HG02885 (cell line): ENCODE results near the gene PLEKHO2.

ENCODE experiments used
- ATAC-seq: cut with Tn5 transposase; IDR thresholded peaks from one replicate; pipeline ENCODE4 v1.9.1; 2021; ENCODE audit warnings: mild to moderate bottlenecking; ENCODE audit not compliant: unreplicated experiment, poor library complexity

Gene PLEKHO2

DNA sequence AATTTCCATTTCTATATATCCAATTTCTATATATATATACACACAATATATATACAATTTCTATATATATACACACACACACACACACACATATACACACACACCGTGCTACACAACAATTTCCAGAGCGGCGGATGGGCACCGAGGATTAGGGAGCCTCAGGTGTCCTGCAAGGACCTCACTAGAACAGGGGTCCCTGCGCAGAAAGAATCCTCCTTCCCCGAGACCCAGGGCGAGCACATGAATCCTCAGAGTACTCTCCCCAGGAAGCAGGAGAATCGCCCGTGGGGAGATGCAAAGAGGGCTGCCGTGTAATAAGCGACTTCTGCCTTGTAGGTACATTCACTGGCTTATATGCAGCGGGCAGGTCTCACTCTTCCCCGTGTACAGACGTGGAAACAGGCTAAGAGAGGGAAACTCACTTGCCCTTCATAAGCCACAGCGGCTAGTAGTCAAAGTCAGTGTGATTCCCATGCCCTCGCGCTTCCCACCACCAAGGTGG, 16.7 kb upstream of the PLEKHO2 start:
- no peak for ATAC-seq

DNA sequence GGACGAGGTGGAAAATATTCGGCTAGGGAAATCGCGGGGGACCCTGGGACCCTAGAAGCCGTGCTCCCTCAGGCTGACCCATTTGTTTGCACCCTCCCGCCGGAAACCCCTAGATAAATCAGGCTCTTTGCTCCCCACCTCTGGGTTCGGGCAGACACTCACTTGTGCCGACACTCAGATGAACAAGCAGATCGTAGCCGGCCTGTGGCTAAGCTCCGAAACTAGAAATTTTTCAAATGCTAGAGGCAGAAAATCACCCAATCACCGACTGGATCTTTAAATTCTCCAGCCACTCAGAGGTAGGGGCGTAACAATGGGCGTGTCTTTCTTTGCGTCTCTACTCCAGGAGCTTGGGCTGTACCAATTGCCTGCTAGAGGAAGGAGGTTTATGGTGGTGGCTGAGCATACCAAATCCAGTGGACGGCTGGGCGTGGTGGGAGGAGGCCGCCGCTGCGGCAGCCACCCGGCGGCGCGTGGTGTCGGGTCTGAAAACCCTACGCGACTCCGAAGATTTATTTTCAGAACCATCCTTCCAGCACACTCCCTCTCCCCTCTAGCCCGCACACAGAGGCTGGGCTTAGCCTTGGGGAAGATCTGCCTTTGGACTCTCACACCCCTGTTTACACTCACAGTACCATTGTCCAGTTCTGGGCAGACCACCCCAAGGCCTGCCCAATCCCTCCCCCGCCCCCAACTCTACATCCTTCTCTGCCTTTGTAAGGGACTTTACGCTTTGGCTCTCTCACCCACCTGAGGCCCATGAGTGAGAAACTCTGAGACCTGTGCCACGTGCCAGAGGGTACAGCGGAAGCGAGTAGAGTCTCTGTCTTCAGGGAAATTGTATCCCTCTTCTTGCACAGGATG, 16.1 kb upstream of the PLEKHO2 start, which contains the start of gene PIF1:
TSS of gene PIF1 (minus strand) at position 217 of the 864 bp plus-strand sequence. CDS start 1,312 bp downstream, outside the sequence.
- ATAC-seq, result peak; percentile 92

DNA sequence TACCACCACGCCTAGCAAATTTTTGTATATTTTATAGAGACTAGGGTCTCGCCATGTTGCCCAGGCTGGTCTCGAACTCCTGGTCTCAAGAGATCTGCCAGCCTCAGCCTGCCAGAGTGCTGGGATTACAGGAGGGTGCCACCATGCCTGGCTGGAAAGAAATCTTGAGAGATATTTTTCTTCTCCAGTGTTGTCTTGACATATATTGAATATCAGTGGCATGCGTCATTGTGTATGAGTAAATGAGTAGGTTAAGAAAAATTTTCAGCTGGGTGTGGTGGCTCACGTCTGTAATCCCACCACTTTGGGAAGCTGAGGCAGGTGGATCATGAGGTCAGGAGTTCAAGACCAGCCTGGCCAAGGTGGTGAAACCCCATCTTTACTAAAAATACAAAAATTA, 12.7 kb upstream of the PLEKHO2 start:
- ATAC-seq, result no peak

- no peak for ATAC-seq
Measured at GRCh38 chr15:64833690-64834089, 8.0 kb upstream of the PLEKHO2 start.

DNA sequence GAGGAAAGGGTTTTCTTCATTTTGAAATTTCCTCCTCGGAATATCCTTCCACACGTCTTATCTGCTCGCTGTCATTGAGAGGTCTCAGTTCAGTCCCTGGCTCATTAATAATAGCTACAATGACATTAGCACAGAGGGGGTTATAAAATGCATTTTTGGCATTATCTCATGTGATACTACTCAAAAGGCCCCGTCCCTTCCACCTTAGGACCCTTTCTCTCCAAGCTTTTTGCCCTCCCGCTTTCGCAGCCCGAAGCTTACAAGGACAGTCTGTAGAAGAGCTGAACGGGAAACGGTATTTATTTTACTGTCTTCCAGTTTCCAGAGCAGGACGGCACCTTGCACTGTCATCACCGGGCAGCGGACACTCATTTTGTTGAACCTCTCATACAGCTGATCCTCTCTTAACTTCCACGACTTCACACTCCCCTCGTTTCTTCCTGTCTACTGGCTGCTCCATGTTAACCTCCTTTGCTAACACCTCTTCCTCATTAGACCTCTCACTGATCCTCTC, 5.6 kb upstream of the PLEKHO2 start:
- no peak for ATAC-seq

- ATAC-seq, result no peak
Measured at GRCh38 chr15:64837502-64837901, 4.2 kb upstream of the PLEKHO2 start.

- ATAC-seq, result no peak
Measured at GRCh38 chr15:64841060-64841343, 713 bp upstream of the PLEKHO2 start.

- ATAC-seq, result no peak
Measured at GRCh38 chr15:64842096-64842939, 603 bp downstream of the PLEKHO2 start.

- no peak for ATAC-seq
Measured at GRCh38 chr15:64842986-64843561, 1.4 kb downstream of the PLEKHO2 start.

- ATAC-seq, result no peak
Measured at GRCh38 chr15:64843991-64844390, 2.3 kb downstream of the PLEKHO2 start.

GRCh38 chr15:64844576-64845145, 2.9 kb downstream of the PLEKHO2 start:
- ATAC-seq, result no peak

DNA sequence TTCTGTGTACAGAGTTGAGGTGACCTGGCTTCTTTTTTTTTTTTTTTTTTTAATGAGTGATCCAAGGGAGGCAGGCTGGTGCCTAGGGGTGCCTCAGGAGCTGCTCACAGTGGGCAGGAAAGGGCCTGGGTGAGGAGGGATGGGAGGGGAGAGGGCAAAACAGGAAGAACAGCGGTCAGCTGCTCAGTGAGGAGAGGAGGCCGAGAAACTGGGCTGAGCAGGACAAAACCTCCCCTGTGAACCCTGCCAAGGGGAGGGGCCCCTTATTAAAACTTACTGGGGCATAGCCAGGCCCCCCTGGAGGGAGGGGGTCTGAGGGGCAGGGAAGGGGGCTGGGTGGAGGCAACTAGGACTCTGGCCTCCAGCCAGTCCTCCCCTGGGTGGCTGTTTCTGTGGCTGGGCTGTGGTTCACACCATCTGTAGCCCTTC, 3.5 kb downstream of the PLEKHO2 start:
- ATAC-seq, result no peak

- no peak for ATAC-seq
Measured at GRCh38 chr15:64845831-64846595, 4.3 kb downstream of the PLEKHO2 start.

GRCh38 chr15:64847016-64847415, 5.3 kb downstream of the PLEKHO2 start:
- ATAC-seq, result no peak

DNA sequence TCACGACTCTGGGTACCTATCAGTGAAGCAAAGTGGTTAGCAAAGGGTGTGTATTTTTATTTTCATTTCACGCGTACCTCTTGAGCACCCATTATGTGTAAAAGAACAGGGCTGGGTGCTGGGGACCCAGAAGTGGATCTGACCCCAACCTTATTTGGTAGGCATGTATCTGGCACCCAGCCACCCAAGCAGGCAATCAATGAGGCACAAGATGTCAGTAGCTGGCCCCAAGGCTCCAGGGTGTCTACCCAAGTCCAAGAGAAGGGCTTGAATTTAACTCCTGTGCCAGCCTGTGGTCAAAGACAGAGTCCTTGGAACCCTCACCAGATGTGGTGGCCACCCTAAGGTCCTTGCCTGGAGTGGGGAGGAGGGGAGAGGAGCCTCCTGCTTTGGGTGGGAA, 5.7 kb downstream of the PLEKHO2 start:
- ATAC-seq, result no peak

DNA sequence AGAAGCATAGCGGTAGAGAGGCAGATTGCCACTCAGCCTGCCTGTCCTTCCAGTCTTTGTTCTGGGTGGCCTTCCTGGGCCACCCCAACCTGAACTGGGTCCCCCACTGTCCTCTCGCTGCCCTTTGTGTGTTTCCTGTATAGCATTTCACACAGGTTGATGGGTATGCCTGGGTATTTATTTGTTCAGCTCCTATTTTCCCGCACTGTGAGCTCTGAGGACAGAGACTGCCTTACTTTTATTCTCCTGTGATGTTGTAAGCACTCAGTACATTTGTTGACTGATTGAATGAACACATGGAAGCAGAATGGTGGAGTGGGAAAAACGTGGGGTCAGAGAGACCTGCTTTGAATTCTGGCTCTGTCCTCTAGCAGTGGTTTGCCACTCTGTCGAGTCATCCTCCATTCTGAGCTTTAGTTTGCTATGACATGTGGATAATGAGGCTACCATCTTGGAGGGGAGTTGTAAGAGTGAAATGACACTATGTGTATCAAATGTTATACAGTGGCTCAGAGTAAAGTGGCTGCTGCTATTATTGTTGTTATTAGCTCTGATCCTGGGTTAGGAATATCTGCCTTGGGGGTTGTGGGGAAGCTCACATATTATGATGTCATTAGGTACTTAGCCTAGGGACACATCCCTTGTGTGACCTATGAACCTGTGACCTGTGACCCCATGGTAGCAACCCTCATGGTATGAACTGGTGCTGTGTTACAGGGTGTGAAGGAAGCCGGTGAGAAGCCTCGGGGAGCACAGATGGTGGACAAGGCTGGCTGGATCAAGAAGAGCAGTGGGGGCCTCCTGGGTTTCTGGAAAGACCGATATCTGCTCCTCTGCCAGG, 6.4 kb downstream of the PLEKHO2 start:
- ATAC-seq, result no peak

- no peak for ATAC-seq
Measured at GRCh38 chr15:64850778-64851502, 9.2 kb downstream of the PLEKHO2 start.

DNA sequence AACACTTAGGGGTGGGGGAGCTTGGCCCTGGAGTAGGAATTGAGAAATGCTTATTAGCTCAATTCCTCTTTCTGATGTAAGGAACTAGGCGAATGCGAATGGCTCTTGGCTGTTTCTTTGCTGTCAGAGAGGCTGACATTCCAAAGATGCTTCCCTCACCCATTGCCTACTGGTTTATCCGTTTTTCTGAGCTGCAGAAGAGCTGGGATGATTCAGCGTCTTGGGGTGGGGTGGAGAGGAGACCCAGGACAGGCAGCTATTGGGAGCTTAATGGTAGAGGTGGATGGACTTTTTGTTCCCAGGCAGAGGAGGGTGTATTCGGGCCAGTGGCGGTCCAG, 9.8 kb downstream of the PLEKHO2 start:
- ATAC-seq, result no peak
